Ishikawa (cell line): ENCODE data around the gene RPS19.

Source experiments
- CEBPB ChIP-seq: IDR thresholded peaks from 2 replicates; pipeline ENCODE4 v1.6.1; 2012
- CREB1 ChIP-seq: IDR thresholded peaks from 2 replicates; pipeline ENCODE4 v1.6.1; 2012; ENCODE audit warnings: low read depth
- EP300 ChIP-seq: IDR thresholded peaks from 2 replicates; pipeline ENCODE4 v1.6.1; 2012; ENCODE audit warnings: borderline replicate concordance
- FOXM1 ChIP-seq: IDR thresholded peaks from 2 replicates; pipeline ENCODE4 v1.6.1; 2012; ENCODE audit warnings: low read depth, borderline replicate concordance
- YY1 ChIP-seq: IDR thresholded peaks from 2 replicates; pipeline ENCODE4 v1.6.1; 2012; ENCODE audit warnings: low read depth
- TF ChIP-seq, protein P1 (sequence below): IDR thresholded peaks from 2 replicates; pipeline ENCODE4 v1.6.1; 2012; ENCODE audit warnings: low read depth, mild to moderate bottlenecking

DNA sequence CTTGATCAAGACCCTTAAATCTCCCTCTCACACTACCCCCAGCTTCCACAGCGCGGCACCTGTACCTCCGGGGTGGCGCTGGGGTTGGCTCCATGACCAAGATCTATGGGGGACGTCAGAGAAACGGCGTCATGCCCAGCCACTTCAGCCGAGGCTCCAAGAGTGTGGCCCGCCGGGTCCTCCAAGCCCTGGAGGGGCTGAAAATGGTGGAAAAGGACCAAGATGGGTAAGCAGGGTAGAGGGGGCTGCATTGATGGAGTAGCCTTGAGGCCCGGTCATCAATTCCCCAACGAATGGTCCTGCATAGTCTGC is 8.9 kb downstream of the RPS19 start:
- TF ChIP-seq, protein P1, sequence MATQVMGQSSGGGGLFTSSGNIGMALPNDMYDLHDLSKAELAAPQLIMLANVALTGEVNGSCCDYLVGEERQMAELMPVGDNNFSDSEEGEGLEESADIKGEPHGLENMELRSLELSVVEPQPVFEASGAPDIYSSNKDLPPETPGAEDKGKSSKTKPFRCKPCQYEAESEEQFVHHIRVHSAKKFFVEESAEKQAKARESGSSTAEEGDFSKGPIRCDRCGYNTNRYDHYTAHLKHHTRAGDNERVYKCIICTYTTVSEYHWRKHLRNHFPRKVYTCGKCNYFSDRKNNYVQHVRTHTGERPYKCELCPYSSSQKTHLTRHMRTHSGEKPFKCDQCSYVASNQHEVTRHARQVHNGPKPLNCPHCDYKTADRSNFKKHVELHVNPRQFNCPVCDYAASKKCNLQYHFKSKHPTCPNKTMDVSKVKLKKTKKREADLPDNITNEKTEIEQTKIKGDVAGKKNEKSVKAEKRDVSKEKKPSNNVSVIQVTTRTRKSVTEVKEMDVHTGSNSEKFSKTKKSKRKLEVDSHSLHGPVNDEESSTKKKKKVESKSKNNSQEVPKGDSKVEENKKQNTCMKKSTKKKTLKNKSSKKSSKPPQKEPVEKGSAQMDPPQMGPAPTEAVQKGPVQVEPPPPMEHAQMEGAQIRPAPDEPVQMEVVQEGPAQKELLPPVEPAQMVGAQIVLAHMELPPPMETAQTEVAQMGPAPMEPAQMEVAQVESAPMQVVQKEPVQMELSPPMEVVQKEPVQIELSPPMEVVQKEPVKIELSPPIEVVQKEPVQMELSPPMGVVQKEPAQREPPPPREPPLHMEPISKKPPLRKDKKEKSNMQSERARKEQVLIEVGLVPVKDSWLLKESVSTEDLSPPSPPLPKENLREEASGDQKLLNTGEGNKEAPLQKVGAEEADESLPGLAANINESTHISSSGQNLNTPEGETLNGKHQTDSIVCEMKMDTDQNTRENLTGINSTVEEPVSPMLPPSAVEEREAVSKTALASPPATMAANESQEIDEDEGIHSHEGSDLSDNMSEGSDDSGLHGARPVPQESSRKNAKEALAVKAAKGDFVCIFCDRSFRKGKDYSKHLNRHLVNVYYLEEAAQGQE: no peak
- TF ChIP-seq EP300: no peak
- no peak for TF ChIP-seq CEBPB
- no peak for TF ChIP-seq FOXM1
- no peak for TF ChIP-seq CREB1
- no peak for TF ChIP-seq YY1
